ENCODE data around the gene ZSCAN10. TPM values are rescaled to one million over a fixed set of nuclear protein-coding genes. Genes with fewer than 3 reads are reported as not detected.

The ZSCAN10 gene
- total and polyA plus RNA-seq, 2 of the 13 experiments (the other 11 are each of a cell fraction or from before 2014, with no cell fraction given), result not detected

- TF ChIP-seq TBX2 (CRISPR knock-in tag; IDR thresholded peaks at IDR 0.05; ENCODE audit: borderline replicate concordance) (0 out of 2 replicates have a peak, but pooled peaks have one; percentile 8), RNF2 (conservative IDR thresholded peaks at IDR 0.05; ENCODE audit: low read depth) (no peak), MBNL3 (CRISPR knock-in tag; conservative IDR thresholded peaks at IDR 0.05) (no peak), ZNF256 (CRISPR knock-in tag; conservative IDR thresholded peaks at IDR 0.05) (no peak), ZNF230 (CRISPR knock-in tag; IDR thresholded peaks at IDR 0.05) (0 out of 2 replicates have a peak, but pooled peaks have one; percentile 9), KMT2B (CRISPR knock-in tag; IDR thresholded peaks at IDR 0.05) (no peak), ZNF841 (CRISPR knock-in tag; IDR thresholded peaks at IDR 0.05; ENCODE audit: borderline replicate concordance) (no peak), TEAD3 (CRISPR knock-in tag; optimal IDR thresholded peaks at IDR 0.05; ENCODE audit: borderline replicate concordance) (no peak), BORCS8-MEF2B (CRISPR knock-in tag; IDR thresholded peaks at IDR 0.05) (no peak), ZNF274 (CRISPR knock-in tag; IDR thresholded peaks at IDR 0.05) (peak; percentile 12; the same call in 1 of the 2 replicates), ZNF468 (CRISPR knock-in tag; IDR thresholded peaks at IDR 0.05) (no peak), PITX1 (CRISPR knock-in tag; IDR thresholded peaks at IDR 0.05) (no peak), ZSCAN22 (CRISPR knock-in tag; IDR thresholded peaks at IDR 0.05) (no peak), MIXL1 (CRISPR knock-in tag; IDR thresholded peaks at IDR 0.05) (no peak), NFAT5 (CRISPR knock-in tag; IDR thresholded peaks at IDR 0.05) (no peak), ZNF740 (CRISPR knock-in tag; IDR thresholded peaks at IDR 0.05) (no peak), CTCF (CRISPR knock-in tag; IDR thresholded peaks at IDR 0.05) (peak; percentile 89), ZNF670 (CRISPR knock-in tag; IDR thresholded peaks at IDR 0.05; ENCODE audit: borderline replicate concordance) (0 out of 2 replicates have a peak, but pooled peaks have one; percentile 34), ZNF143 (CRISPR knock-in tag; IDR thresholded peaks at IDR 0.05) (peak; percentile 25; the same call in 1 of the 2 replicates), ZNF761 (CRISPR knock-in tag; conservative IDR thresholded peaks at IDR 0.05) (no peak), ZNF441 (CRISPR knock-in tag; IDR thresholded peaks at IDR 0.05; ENCODE audit: borderline replicate concordance) (no peak)
Observed at GRCh38 chr16:3087243-3088235, 11.6 kb downstream of the ZSCAN10 start (continued).
